Bronchial epithelial cell (primary cell): ENCODE data around the gene FARP1. TPM values are rescaled to one million over a fixed set of nuclear protein-coding genes. Genes with fewer than 3 reads are reported as not detected.
A peak's percentile ranks its signal among the peaks of the same experiment; 100 is the strongest.

Experiments
- DNase-seq: peaks from one replicate; pipeline ENCODE4 v3.0.0-alpha.2; 2010; ENCODE audit warnings: low read depth
- FAIRE-seq: peaks from 2 replicates; lab custom pipeline; 2011; peaks lifted over from hg19 to GRCh38; lab: Jason Lieb, UNC
- H3K27me3 ChIP-seq: 2 replicates; pipeline ENCODE4 v1.5.1; 2011; ENCODE audit warnings: low read length; ENCODE audit not compliant: control insufficient read depth, insufficient read depth
- H3K36me3 ChIP-seq: 2 replicates; pipeline ENCODE4 v1.5.1; 2011; ENCODE audit warnings: low read length; ENCODE audit not compliant: control insufficient read depth, insufficient read depth
- H3K4me3 ChIP-seq: 2 replicates; pipeline ENCODE4 v1.5.1; 2011; ENCODE audit warnings: mild to moderate bottlenecking, low read depth, low read length, control low read depth
- total RNA-seq: library from RNA; depleted of rRNA; stranded (reverse); fragments of >200 nt; gene quantifications from 2 replicates; pipeline ENCODE4 v1.2.1, GENCODE V29; 2014
- TF ChIP-seq, protein P1 (sequence below): IDR thresholded peaks from 2 replicates; pipeline ENCODE4 v1.5.1; 2011; ENCODE audit warnings: mild to moderate bottlenecking, moderate library complexity, low read length, control low read depth, inconsistent platforms; ENCODE audit not compliant: insufficient read depth, severe bottlenecking

The FARP1 gene
- total RNA-seq, 1 donor from 2014 or later: 11.1 TPM

DNA sequence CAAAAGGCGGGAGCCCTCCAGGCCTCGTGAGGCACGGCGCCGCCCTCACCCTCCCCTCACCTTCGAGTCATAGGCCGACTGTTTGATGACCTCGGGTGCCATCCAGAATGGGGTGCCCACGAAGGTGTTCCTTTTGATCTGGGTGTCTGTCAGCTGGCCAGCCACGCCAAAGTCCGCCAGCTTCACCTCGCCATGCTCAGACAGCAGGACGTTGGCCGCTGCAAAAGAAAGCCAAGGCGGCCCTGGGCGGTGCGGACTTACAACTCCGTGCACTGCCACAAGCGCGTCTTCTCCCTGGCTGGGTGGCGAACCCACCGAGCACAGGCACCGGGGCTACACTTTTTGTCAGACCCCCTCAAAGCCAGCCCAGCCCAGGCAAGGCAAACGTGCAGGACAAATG, 331.9 kb downstream of the FARP1 start:
- no peak for FAIRE-seq
- TF ChIP-seq, protein P1, sequence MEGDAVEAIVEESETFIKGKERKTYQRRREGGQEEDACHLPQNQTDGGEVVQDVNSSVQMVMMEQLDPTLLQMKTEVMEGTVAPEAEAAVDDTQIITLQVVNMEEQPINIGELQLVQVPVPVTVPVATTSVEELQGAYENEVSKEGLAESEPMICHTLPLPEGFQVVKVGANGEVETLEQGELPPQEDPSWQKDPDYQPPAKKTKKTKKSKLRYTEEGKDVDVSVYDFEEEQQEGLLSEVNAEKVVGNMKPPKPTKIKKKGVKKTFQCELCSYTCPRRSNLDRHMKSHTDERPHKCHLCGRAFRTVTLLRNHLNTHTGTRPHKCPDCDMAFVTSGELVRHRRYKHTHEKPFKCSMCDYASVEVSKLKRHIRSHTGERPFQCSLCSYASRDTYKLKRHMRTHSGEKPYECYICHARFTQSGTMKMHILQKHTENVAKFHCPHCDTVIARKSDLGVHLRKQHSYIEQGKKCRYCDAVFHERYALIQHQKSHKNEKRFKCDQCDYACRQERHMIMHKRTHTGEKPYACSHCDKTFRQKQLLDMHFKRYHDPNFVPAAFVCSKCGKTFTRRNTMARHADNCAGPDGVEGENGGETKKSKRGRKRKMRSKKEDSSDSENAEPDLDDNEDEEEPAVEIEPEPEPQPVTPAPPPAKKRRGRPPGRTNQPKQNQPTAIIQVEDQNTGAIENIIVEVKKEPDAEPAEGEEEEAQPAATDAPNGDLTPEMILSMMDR: no peak
- no peaks in the 10 kb centered on the region for H3K27me3 ChIP-seq
- no peak for DNase-seq
- no peak overlapping the region for H3K4me3 ChIP-seq
- H3K36me3 ChIP-seq: peaks cover 29% of the 10 kb centered on the region

DNA sequence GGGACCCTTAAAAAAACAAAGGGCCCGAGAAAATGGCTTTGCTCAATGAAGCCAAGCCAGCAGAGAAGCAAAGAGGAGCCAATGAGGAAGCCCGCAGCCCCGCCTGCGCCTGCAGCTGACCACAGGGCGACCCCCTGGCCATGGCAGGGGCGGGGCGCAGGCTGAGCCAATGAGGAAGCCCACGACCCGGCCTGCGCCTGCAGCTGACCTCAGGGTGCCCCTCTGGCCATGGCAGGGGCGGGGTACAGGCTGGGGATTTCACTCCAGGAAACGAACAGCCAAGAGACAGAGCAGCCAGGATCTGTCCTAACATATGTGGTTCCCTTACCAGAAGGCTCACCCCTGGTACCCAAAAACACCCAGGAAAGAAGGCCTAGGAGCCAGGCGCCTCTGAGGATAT, 332.6 kb downstream of the FARP1 start:
- no peaks in the 10 kb centered on the region for H3K27me3 ChIP-seq
- TF ChIP-seq, protein P1: no peak
- H3K4me3 ChIP-seq: no peak overlapping the region
- DNase-seq (no peak), FAIRE-seq (no peak)
- peaks cover 30% of the 10 kb centered on the region for H3K36me3 ChIP-seq

DNA sequence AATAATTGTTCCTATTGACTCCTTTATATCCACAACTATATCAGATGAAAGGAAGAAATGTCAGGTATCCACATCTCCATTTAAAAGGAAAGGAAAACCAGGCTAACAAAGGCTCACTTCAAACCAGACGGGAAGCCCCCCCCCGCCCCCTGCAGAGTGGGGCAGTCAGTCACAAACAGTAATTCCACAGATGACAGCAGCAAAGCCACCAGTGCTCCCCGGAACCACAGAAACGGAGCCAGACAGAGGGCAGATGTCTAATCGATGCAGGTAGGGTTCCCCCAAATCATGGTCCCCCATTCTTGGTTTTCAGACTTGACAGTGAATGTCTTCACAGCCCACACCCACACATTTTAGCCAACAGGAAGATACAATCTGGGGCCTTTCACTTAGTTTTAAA, 333.2 kb downstream of the FARP1 start:
- H3K27me3 ChIP-seq: no peaks in the 10 kb centered on the region
- TF ChIP-seq, protein P1: no peak
- FAIRE-seq (no peak), DNase-seq (no peak)
- peaks cover 26% of the 10 kb centered on the region for H3K36me3 ChIP-seq
- no peak overlapping the region for H3K4me3 ChIP-seq

DNA sequence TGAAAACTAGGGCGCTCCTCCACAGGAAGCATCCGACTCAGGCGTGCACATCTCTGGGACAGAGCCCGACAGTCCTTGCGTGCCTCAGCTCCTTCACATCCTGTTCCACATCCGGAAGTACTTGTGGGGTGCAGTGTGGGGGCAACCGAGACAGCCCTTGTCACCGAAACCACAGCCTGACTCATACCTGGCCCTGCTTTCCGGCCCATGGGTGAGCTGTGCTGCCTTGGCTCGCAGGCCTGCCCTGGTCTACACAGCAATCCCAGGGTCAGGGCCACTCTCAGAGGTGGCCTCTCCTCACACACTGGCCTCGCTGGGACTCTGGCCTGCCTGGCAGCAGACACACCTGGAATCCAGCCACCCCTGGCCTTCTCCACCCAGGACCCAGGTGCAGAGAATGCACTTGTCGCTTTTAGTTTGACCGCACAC, 333.7 kb downstream of the FARP1 start:
- Histone ChIP-seq H3K4me3 (no peak overlapping the region), H3K36me3 (peaks cover 24% of the 10 kb centered on the region), H3K27me3 (no peaks in the 10 kb centered on the region)
- FAIRE-seq (no peak), DNase-seq (peak; percentile 87)
- TF ChIP-seq, protein P1: no peak

DNA sequence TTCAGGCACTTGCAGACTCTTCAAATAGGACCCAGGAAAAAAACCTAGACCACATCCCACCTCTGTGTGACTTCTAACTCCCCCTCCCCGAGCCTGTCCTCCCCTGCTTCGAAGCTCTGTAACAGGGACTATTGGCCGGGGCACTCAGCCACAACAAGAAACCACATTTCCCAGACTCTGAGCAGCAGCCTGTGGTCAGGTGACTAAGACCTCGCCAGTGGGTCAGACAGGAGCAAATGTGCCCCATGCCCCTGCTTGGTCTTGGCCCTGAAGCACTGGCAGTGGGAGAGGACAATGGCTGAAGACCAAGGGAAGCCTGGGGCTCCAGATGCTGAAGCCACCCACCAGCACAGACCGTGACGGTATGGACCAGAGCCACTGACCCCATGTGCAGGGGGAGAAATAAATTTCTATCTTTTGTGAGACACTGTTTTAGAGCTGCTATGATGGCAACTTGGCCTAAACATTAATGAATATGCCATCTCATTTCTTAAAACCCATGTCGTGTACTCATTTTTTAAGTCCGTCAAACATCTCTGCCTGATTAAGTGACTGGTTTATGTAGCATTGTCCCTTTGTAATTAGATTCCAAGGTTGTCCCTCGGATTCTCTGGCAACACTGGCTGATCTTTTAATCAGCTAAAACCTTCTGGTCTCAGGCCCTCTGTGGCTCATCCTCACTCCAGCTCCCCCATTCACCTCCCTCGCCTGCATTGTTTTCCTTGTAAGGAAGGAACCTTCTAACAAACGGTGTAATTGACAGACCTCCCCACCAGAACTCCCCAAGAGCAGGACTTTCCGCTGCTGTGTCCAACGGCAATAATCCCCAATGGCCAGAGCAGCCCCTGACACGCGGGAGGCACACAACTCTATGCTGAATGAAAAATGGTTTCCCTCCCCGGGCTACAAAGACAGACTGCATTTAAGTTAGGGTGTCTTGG, 335.6 kb downstream of the FARP1 start:
- H3K27me3 ChIP-seq: no peaks in the 10 kb centered on the region
- H3K4me3 ChIP-seq: no peak overlapping the region
- DNase-seq: no peak
- no peak for FAIRE-seq
- TF ChIP-seq, protein P1: no peak
- H3K36me3 ChIP-seq: peaks cover 21% of the 10 kb centered on the region
